GM12801 (cell line): ENCODE results near the gene MARS1.

ENCODE experiments used
- TF ChIP-seq, protein P1 (sequence below): IDR thresholded peaks from one replicate; pipeline ENCODE4 v1.5.1; 2011; ENCODE audit warnings: control low read depth; ENCODE audit not compliant: insufficient read length; ENCODE audit errors: extremely low read depth

Gene MARS1

DNA sequence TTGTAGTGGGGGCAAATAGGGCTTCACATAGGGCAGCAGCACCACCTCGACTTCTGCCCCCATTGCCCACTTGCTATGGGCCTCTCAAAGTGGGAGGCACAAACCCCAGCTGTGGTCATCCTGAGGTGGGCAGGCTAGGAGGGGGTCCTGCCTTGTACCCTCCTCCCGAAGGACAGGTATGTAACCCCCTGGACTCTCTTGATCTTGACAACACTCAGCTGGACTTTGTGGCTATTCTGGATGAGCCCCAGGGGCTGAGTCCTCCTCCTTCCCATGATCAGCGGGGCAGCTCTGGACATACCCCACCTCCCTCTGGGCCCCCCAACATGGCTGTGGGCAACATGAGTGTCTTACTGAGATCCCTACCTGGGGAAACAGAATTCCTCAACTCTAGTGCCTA is 16.2 kb upstream of the MARS1 start:
- TF ChIP-seq, protein P1, sequence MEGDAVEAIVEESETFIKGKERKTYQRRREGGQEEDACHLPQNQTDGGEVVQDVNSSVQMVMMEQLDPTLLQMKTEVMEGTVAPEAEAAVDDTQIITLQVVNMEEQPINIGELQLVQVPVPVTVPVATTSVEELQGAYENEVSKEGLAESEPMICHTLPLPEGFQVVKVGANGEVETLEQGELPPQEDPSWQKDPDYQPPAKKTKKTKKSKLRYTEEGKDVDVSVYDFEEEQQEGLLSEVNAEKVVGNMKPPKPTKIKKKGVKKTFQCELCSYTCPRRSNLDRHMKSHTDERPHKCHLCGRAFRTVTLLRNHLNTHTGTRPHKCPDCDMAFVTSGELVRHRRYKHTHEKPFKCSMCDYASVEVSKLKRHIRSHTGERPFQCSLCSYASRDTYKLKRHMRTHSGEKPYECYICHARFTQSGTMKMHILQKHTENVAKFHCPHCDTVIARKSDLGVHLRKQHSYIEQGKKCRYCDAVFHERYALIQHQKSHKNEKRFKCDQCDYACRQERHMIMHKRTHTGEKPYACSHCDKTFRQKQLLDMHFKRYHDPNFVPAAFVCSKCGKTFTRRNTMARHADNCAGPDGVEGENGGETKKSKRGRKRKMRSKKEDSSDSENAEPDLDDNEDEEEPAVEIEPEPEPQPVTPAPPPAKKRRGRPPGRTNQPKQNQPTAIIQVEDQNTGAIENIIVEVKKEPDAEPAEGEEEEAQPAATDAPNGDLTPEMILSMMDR = no peak

DNA sequence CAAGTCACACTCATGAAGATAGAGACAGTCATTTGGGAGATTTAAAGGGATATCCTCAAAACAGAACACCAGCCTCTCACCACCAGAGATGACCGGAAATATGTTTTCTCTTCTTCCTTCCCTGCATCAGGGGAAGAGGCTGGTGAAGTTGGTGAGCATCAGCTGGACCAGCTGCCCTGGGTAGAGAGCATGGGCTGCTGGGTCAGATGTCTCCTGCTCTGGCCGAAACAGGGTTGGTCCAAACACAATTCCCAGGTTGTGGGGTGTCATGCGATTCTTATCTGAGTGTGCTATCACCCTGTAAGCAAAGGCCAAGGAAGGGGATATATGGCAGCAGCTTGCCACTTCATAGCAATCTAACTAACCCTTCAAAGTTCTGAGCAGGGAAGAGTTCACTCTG is 15.5 kb upstream of the MARS1 start:
- TF ChIP-seq, protein P1 = no peak

DNA sequence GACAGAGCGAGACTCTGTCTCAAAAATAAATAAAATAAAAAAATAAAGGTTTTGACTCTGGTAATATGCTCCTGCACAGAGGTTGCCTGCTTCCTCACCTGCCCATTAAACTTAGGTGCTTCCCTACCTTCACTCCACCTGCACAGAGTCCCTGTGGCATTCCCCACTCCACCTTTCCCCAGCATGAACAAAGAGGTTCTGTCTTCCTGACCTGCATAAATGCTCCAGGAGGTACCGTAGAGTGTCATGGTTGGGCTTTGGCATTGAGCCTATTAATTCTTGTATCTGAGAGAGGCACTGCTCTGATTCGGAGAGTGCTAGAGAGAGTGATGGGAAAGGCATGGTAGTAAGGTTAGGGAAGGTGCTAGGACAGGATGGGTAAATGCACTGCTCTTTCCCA is 14.5 kb upstream of the MARS1 start:
- TF ChIP-seq, protein P1 = no peak

DNA sequence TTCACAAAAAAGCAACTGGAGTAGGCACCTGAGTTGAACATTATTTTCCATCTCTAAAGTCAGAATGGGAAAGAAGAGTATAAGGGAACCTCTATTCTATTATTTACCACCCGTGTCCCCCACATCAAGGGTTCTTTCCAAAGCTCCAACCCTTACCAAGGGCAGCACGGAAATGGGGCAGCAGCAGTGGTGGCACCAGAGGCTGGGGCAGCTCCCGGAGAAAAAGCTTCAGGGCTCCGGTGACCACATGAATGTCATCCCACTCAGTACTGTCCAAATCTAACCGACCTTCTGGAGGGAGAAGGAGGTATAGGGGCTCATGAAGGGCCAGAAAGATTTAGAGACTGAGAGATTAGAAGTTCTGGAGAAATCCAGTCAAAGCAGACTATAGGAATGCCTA is 14.0 kb upstream of the MARS1 start:
- TF ChIP-seq, protein P1 = no peak

DNA sequence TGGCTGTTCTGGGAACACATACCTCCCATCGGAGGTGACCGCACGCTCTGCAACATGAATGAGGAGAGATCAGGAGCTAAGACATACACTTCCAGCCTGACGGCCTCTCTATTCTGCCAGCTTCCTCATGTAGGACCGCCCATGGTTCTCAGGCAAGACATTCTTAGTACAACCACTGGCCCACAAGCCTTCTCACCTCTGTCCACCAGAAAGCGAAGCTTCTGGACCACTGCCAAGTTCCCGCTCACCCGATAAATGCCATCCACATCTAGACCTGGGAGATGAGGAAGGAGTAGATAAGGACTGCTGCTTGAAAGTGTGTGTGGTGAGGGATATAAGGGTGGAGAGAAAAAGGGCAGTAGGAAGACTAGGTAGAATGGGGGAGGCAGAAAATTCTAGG is 13.4 kb upstream of the MARS1 start:
- TF ChIP-seq, protein P1 = no peak

DNA sequence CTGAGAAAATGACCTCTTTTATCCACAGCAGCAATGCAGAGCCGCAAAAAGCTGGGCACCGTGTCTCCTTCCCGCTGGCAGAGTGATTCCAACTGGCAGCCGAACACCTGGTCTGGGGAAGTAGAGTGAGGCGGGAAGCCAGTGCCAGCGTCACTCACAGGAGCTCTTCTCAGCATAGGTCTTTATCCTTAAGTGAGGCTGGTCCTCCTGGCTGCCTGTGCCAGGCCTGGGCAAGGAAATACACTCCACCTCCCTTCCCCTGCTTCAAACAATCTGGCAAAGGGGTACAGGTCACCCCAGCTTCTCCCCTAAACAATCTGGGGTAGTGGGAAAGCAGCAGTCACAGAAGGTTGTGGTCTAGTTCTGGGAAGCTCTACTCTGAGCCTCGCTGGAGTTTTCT is 13.0 kb upstream of the MARS1 start:
- TF ChIP-seq, protein P1 = no peak

DNA sequence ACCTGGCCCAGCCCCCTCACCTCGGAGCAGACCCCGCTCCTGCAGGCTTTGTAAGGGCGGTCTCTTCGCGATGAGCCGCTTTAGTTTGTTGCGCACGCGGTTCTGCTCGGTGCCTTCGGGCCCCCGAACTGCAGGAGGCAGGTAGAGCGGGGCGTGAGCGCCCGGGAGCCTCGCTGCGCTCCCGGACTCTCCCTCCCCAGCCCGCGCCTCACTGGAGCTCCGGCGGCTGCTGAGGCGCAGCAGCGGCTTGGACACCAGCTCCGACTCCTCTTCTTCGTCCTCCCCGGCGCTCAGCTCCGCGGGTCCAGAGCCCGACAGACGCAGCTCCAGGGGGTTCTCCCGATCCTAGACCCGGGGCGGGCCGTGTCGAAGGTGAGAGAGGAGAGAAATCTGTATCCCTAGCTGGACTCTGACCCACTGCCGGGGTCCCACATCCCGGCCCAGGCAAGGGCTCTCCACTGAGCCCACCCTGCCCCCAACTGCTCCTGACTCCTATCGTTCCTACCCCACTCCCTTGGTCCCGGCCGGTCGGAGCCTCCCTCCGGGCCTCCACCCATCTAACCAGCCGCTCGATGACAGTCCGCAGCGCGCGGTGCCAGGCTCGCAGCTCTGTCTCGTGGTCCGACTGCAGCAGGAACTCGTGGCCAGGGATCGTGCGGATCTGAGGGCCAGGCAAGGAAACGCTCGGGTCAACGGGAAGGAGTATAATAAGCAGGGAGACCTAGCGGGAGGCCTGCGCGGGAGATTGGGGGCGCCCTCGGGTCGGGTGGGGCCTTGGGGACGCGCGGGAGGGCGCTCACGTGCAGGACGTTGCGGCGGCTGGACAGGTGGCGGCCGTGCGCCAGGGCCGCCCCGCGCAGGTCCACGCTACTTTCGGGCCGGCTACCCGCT is 12.4 kb upstream of the MARS1 start:
- TF ChIP-seq, protein P1 = no peak
